Astrocyte of the spinal cord (primary cell): Measurements from ENCODE around the gene NAGK.

Source experiments
- DNase-seq: peaks from one replicate; pipeline ENCODE4 v3.0.0; 2011; ENCODE audit warnings: low read depth, low spot score
- H3K4me3 ChIP-seq: 2 replicates; pipeline ENCODE4 v1.5.1; 2011; ENCODE audit warnings: low read depth, mild to moderate bottlenecking, low read length, moderate library complexity
- CTCF ChIP-seq: IDR thresholded peaks from 2 replicates; pipeline ENCODE4 v1.5.1; 2012; ENCODE audit warnings: low read depth, mild to moderate bottlenecking, low read length, inconsistent platforms
- in situ Hi-C: cut with HindIII; loops from 2 replicates; pipeline ENCODE4 v1.10.0; 2017; ENCODE audit warnings: low sequenced_read_pairs

The NAGK gene

GRCh38 chr2:71070294-71071093, 2.0 kb downstream of the NAGK start:
- in situ Hi-C loops = no loop called here
- peak; percentile 45 for TF ChIP-seq CTCF
- H3K4me3 ChIP-seq = no peak overlapping the region
- peak; percentile 22 for DNase-seq

- no peak for DNase-seq
- H3K4me3 ChIP-seq = no peak overlapping the region
- in situ Hi-C loops = no loop called here
Measured at GRCh38 chr2:71071681-71072398, 3.4 kb downstream of the NAGK start.

GRCh38 chr2:71072492-71072891, 4.0 kb downstream of the NAGK start:
- in situ Hi-C loops = no loop called here
- TF ChIP-seq CTCF = no peak

More at GRCh38 chr2:71071681-71072398, 3.4 kb downstream of the NAGK start:
- TF ChIP-seq CTCF = no peak

GRCh38 chr2:71073475-71073874, 5.0 kb downstream of the NAGK start:
- in situ Hi-C loops = no loop called here
- no peak for TF ChIP-seq CTCF
- no peak for DNase-seq
- no peak overlapping the region for H3K4me3 ChIP-seq

More at GRCh38 chr2:71072492-71072891, 4.0 kb downstream of the NAGK start:
- no peak for DNase-seq
- no peak overlapping the region for H3K4me3 ChIP-seq

- H3K4me3 ChIP-seq = no peak overlapping the region
- TF ChIP-seq CTCF = no peak
- in situ Hi-C loops = no loop called here
- no peak for DNase-seq
Measured at GRCh38 chr2:71074893-71075395, 6.5 kb downstream of the NAGK start.

GRCh38 chr2:71078624-71079023, 10.2 kb downstream of the NAGK start:
- no peak for DNase-seq
- in situ Hi-C loops = no loop called here
- no peak overlapping the region for H3K4me3 ChIP-seq
- no peak for TF ChIP-seq CTCF
